SIG-M5 treated with dmso at 0.1 percent for 504 hours (cell line): ENCODE results near the gene TAOK1.
"Not testable (repeated sequence)": the region's sequence is repeated elsewhere in the genome, so short reads cannot be mapped to it uniquely, and the experiment has no call there.

Experiments
- DNase-seq: peaks from one replicate; lab custom pipeline; 2025; ENCODE audit not compliant: unreplicated experiment; lab: John Stamatoyannopoulos, UW

TAOK1 gene

GRCh38 chr17:29389982-29390850 lies at the start of gene TAOK1:
Gene TAOK1, plus strand, starts transcription at chr17:29390363. Its CDS starts 61,186 bp downstream, at chr17:29451549.
- peak; percentile 97 for DNase-seq

DNA sequence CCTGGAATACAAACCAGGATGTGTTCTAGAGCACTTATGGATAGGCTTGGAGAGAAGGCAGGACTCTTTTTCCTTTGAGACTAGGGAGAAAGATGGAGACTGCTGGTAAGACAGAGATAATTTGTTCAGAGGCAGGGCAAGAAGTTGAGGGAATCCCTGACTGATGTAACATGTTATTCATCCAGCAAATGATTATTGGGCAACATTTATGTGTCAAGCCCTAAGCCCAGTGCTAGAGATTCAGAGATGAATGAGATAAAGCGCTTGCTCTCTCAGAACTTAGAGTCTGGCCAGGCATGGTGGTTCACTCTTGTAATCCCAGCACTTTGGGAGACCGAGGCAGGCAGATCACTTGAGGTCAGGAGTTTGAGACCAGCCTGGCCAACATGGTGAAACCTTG lies 48.4 kb upstream of the TAOK1 start:
- DNase-seq = peak; percentile 84

GRCh38 chr17:29342158-29342765 lies 47.9 kb upstream of the TAOK1 start:
- DNase-seq = peak; percentile 66

DNA sequence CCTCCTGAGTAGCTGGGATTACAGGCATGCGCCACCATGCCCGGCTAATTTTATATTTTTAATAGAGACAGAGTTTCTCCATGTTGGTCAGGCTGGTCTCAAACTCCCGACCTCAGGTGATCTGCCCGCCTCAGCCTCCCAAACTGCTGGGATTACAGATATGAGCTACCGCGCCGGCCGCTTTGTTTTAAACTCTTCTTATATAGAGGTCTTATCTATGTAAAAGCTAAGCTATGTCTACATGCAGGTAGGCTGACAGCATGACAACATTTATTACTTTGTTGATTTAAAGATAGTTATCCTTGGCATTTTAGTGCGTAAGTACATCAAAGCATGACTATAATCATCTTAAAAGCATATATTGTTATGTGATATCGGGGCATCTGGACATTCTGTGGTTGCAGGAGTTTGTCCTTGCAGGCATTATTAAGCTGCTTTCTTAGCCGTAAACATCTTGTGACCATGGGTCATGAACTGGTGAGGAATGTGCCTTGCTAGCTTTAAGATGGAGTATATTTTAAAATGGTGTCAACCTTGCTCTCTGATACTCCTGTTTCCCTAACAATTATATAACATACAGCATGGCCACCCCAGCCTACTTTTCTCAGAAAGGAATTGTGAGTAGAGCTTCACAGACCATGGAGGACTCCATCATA lies 45.8 kb upstream of the TAOK1 start:
- DNase-seq = no peak

- DNase-seq = no peak
Observed at GRCh38 chr17:29345066-29345465, 45.1 kb upstream of the TAOK1 start.

DNA sequence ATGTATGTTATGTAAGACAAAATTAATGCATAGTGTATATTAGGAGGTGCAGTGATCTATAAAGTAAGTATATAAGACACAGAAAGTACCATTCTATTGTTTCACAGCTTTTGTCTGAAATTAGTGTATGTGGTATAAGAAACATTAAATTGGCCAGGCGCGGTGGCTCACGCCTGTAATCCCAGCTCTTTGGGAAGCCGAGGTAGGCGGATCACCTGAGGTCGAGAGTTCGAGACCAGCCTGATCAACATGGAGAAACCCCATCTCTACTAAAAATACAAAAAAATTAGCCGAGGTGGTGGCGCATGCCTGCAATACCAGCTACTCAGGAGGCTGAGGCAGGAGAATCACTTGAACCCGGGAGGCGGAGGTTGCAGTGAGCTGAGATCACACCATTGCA lies 44.7 kb upstream of the TAOK1 start:
- DNase-seq = not testable (repeated sequence)

GRCh38 chr17:29346462-29346861 lies 43.7 kb upstream of the TAOK1 start:
- DNase-seq = no peak

GRCh38 chr17:29347831-29348629 lies 42.1 kb upstream of the TAOK1 start:
- peak; percentile 75 for DNase-seq

- no peak for DNase-seq
Observed at GRCh38 chr17:29349409-29349808, 40.8 kb upstream of the TAOK1 start.

GRCh38 chr17:29352146-29352545 lies 38.0 kb upstream of the TAOK1 start:
- no peak for DNase-seq

DNA sequence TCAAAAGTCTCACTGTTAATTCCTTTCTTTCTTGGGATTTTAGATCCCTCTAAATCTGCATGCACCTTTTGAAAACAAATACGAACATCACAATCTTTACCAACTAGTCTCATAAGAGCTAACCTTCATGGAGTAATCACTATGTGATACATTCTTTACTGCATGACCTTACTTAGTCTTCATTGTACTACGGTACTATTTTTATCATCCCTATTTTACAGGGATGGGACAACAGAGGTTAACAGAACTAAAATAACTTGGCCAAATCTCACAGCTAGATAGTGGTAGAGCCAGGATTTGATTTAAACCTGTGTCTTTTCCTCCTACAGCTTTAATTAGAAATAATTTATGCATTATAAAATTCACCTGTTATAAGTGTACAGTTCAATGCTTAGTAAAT lies 32.9 kb upstream of the TAOK1 start:
- DNase-seq = no peak

DNA sequence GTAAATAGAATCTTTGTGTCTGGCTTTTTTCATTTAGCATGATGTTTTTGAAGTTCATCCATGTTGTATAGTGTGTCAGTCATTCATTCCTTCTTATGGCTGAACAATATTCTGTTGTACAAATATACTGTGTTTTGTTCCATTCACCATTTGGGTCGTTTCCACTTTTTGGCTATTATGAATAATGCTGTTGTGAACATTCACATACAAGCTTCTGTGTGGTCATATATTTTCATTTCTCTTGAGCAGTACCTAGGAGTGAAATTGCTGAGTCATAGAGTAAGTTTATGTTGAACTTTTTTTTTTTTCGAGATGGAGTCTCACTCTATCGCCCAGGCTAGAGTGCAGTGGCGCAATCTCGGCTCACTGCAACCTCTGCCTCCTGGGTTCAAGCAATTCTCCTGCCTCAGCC lies 32.3 kb upstream of the TAOK1 start:
- DNase-seq = peak; percentile 35

DNA sequence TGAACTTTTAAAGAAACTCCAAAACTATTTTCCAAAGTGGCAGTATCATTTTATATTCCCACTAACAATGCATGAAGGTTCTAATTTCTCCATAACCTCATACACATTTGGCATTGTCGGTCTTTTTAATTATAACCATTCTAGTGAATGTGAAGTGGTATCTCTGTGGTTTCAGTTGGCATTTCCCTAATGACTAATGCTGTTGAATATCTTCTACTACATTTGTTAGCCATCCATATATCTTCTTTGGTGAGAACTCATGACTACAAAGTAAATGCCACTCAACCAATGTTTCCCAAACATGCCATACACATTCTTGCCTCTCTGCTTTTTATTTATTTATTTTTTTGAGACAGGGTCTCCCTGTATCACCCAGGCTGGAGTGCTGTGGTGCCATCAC lies 31.7 kb upstream of the TAOK1 start:
- no peak for DNase-seq

DNA sequence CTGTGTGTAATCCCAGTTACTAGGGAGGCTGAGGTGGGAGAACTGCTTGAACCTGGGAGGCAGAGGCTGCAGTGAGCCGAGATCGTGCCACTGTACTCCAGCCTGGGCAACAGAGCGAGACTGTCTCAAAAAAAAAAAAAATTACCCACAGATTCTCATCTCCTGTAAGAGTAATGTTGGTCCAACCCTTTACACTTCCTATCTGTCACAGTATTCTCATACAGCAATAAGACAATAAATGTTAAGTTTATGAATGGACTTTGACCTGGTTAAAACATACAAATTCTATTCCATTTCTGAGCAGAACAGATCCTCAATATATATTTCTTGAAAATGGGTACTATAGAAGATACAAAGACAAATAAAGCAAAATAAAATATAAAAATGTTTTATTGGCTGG lies 30.4 kb upstream of the TAOK1 start:
- DNase-seq = no peak

GRCh38 chr17:29363716-29364115 lies 26.4 kb upstream of the TAOK1 start:
- no peak for DNase-seq

DNA sequence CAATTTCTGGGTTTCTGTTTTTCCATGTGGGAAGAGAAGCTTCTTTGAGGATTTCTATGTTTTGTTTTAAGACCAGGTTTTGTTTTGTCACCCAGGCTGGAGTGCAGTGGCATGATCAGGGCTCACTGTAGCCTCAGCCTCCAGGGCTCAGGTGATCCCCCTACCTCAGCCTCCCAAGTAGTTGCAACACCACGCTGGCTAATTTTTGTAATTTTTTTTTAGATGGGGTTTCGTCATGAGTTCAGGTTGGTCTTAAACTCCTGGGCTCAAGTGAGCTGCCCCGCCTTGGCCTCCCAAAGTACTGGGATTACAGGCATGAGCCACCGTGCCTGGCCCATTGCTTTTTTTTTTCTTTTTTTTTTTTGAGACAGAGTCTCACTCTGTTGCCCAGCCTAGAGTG lies 25.5 kb upstream of the TAOK1 start:
- DNase-seq = no peak

DNA sequence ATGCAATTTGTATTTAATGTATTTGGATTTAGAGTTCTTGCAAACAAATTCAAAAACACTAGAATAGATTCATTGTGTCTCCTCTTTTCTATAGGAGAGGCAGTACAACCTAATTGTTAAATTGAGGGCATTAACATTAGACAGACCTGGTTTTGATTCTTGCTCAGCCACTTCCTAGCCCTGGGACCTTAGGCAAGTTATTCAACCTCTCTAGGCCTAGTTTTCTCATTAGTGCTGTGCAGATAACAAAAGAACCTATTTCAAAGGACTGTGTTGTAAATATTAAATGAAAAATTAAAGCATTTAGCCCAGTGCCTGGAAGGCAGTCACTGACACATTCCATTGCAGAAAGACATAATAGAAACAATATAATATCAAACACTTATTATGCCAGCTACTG lies 22.0 kb upstream of the TAOK1 start:
- DNase-seq = no peak

- DNase-seq = no peak
Observed at GRCh38 chr17:29368926-29369325, 21.2 kb upstream of the TAOK1 start.

DNA sequence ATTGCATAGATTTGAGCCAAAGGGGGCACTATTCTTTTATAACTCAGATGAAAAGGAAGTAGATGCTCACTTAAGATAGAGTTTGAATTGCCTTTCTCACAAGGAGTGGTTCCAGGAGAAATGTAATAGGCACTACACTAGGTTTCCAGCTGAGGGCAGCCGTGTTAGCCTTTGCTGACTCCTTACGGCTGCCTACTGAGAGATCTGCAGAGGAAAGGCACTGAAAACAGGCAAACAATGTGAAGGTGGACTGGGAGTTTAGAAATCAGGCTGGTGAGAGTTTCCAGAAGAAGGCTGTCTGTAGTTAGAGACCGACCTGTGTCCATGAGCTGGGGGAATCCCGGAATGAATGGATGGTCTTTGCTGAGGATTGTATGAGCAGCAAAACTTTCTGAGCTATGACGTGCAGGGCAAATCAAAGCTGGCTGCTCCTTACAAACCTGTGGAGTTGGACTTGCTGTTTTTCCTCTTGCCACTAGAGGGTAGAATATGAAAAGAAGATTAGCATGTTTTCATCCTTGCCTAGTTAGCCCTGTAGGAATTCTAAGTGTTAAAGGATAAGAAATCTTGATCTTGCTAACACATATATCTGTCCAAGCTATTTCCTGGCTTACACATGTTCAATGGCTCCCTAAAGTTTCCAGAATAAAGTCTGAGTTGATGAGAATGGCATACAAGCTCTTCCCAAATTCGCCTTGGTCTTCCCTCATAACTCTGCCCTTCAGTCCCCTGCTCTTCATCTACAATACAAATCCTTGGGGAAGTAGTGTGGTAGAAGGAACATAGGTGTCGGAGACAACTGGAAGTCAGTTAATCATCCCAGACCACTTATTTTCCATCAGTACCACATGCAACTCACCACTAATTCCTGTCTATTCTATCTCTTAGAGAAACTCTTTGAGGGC lies 20.1 kb upstream of the TAOK1 start:
- peak; percentile 77 for DNase-seq

- no peak for DNase-seq
Observed at GRCh38 chr17:29376667-29377270, 13.4 kb upstream of the TAOK1 start.
